Measurements from ENCODE around the gene SLCO4A1. TPM values are rescaled to one million over a fixed set of nuclear protein-coding genes. Genes with fewer than 3 reads are reported as not detected.

Gene SLCO4A1
- total RNA-seq, 2 experiments from 2014 or later: 74.7 to 79.2 TPM

DNA sequence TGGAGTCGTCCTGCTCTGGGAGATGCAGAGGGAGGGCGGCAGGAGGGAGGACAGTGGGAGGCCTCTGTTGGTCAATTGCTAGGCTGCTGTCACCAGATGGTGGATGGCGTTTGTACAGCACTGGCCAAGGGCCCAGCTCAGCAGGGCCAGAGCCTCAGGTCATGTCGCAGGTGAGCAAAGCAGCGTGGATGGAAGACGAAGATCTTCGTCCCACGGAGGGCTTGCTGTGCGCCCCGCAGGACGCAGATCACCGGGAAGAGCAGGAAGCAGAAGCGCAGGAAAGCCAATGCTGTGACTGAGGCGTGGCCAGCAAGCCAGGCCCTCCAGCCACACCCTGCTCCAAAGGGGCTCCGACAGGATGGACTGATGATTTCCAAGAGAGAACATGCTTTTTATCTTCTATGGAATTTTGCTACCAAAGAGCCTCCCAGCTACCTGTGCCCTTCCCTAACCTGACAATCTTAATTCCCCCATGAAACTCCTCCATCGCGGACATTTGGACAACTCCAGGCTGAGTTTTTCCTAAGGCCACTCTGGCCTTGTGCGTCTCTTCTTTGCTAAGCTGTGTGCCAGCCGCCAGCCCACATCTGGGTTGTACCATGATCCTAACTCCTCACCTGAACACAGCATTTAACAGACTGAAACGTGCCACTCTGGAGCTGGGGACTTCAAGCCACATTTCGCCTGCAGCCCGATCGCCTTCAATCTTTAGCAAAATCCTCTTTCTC, 3.5 kb upstream of the SLCO4A1 start:
- H3K36me3 Mint-ChIP-seq: peaks cover 6% of the 10 kb centered on the region
- CTCF ChIA-PET: interaction anchor here (1.3 to 4.0 kb wide), 4 partner anchors 13 to 155 kb away, joined by 3 to 16 read pairs (median 4); no protein-coding TSS in a partner anchor
- no peak for DNase-seq
- H3K4me3 Mint-ChIP-seq: no peak overlapping the region
- H3K27ac Mint-ChIP-seq: no peak overlapping the region
- H3K4me1 Mint-ChIP-seq: peaks cover 12% of the 10 kb centered on the region
- no peak for ATAC-seq
- no peaks in the 10 kb centered on the region for H3K9me3 Mint-ChIP-seq (ENCODE audit: low read depth)
- H3K27me3 Mint-ChIP-seq: peaks cover 28% of the 10 kb centered on the region

DNA sequence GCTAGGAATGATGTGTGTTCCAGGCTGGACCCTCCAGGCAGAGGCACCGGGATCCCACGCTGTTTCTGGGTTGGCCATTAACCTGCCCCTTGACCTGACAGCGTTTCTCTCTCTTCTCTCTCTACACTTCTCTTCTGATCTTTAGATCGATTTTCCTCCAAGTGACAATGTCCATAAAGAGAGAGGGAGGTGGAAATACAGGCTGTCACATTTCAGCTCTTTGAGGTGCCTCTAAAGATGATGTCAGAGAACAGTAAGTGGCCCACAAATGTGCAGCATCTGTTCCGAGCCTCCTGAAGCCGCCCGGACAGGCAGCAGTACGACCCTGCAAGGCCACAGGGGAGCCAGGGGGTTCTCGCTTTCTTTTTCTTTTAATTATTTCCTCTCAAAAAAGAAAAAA, 2.5 kb upstream of the SLCO4A1 start:
- no peak for ATAC-seq
- DNase-seq: no peak
- H3K4me3 Mint-ChIP-seq: no peak overlapping the region
- H3K4me1 Mint-ChIP-seq: peaks cover 21% of the 10 kb centered on the region
- no peak overlapping the region for H3K27ac Mint-ChIP-seq
- CTCF ChIA-PET: interaction anchor here (0.8 to 4.0 kb wide), 3 partner anchors 11 to 154 kb away, joined by 3 to 16 read pairs (median 3); no protein-coding TSS in a partner anchor
- no peaks in the 10 kb centered on the region for H3K9me3 Mint-ChIP-seq (ENCODE audit: low read depth)
- H3K36me3 Mint-ChIP-seq: peaks cover 12% of the 10 kb centered on the region
- peaks cover 28% of the 10 kb centered on the region for H3K27me3 Mint-ChIP-seq

DNA sequence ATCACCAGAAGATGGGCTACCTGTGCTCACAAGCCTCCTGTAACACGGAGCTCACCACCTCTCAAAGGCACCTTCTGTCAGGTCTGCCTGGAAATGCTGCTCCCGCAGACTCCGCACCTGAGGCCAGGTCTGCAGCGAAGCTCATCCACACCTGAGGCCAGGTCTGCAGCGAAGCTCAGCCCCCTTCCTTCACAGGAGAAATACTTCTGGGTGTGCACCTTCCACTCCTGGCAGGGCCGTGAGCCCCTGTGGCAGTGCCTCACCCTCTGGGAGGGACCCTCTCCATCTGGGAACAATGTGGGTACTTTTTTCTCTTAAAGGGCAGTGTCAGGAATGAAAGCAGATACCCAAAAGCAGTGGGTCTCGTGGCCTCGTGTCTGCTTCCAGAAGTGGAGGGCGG, 1.4 kb upstream of the SLCO4A1 start:
- Mint-ChIP-seq H3K27me3 (peaks cover 23% of the 10 kb centered on the region), H3K27ac (no peak overlapping the region), H3K4me3 (no peak overlapping the region), H3K4me1 (peaks cover 32% of the 10 kb centered on the region), H3K9me3 (ENCODE audit: low read depth) (no peaks in the 10 kb centered on the region), H3K36me3 (peaks cover 12% of the 10 kb centered on the region)
- no peak for ATAC-seq
- DNase-seq: no peak
- CTCF ChIA-PET: interaction anchor here (2.3 to 4.3 kb wide), 4 partner anchors 10 to 141 kb away, joined by 7 to 30 read pairs (median 14); no protein-coding TSS in a partner anchor

DNA sequence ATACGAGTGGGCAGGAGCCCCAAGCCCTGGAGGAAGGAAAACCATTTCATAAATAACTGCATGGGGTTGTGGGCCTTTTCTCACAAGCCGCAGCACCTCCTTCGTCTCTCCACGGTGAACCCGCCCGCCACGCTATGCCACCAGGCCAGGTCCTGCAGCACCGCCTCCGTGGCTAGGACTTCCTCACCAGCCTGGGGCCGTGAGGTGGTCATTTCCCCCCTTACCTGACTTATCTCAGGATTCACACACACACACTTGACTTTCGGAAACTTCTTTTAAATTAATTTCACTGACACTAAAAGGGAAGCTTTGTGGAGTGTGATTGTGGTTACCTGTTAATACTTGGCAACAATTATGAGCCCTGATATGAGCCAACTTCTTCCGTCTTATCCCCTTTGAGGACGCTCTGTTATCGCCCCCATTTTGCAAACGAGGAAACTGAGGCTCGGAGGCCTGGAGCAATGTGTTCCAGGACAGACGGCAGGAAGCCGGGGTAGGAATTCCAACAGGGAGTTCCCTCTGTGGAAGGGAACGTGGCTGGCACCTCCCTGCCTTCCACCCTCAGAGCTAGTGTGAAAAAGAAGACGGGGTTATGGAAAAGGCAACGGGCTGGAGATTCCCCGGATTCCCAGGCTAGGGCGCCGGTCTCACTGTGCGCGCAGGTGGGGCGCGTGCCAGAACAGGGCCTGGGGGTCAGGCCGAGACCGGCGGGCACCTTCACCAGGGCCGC, 817 bp upstream of the SLCO4A1 start:
- peaks cover 36% of the 10 kb centered on the region for H3K4me1 Mint-ChIP-seq
- ATAC-seq: no peak
- CTCF ChIA-PET: interaction anchor here (1.0 to 4.3 kb wide), 6 partner anchors 10 to 167 kb away, joined by 3 to 30 read pairs (median 8); no protein-coding TSS in a partner anchor
- H3K4me3 Mint-ChIP-seq: peak overlapping the region; percentile 82
- H3K36me3 Mint-ChIP-seq: peaks cover 12% of the 10 kb centered on the region
- peak overlapping the region; percentile 69 for H3K27ac Mint-ChIP-seq
- DNase-seq: no peak
- H3K9me3 Mint-ChIP-seq (ENCODE audit: low read depth): no peaks in the 10 kb centered on the region
- H3K27me3 Mint-ChIP-seq: peaks cover 21% of the 10 kb centered on the region

DNA sequence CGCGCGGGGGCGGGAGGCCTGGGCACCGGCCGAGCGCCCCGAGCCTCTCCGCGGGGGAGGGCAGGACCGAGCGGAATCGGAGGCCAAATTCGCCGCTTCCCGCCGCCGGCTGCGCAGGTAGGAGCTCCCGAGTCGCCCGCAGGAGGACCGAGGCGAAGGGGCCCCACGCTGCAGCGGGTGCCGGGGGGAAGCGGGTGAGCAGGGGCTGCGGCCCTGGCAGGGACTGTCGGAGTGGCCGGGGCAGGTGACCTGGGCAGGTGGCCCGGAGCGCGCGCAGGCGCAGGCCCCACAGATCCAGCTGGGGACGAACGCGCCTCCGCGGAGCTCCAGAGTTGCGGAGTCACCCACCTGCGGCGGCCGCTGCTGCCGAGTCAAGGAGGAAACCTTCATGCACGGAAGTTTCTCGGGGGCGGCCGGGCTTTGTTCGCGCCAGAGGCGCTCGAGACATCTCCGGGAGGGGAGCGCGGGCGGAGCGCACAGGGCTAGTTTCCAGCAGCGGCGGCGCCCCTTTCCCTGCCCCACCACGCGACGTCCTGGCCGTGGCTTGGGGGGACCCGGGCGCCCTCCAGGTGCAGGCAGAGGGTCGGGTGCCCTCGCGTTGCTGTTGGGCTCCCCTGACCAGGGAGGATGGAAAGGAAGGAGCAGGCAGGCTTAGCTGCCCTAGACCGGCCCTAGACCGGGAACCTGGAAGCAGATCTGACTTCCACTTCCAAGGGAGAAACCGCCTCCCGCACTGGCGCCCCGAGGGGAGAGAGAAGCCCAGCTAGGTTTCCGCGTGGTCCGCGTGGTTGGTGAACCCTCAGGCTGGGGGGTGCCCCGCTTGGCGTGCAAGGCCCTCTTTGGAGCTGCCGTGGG, 590 bp downstream of the SLCO4A1 start:
- peak; percentile 32 for ATAC-seq
- peak overlapping the region; percentile 82 for H3K4me3 Mint-ChIP-seq
- no peaks in the 10 kb centered on the region for H3K9me3 Mint-ChIP-seq (ENCODE audit: low read depth)
- H3K36me3 Mint-ChIP-seq: peaks cover 19% of the 10 kb centered on the region
- CTCF ChIA-PET: interaction anchor here (0.7 to 4.3 kb wide), 13 partner anchors 8 to 341 kb away, joined by 3 to 30 read pairs (median 4); no protein-coding TSS in a partner anchor
- H3K27ac Mint-ChIP-seq: peak overlapping the region; percentile 66
- H3K4me1 Mint-ChIP-seq: peaks cover 46% of the 10 kb centered on the region
- peaks cover 13% of the 10 kb centered on the region for H3K27me3 Mint-ChIP-seq
- DNase-seq: peak; percentile 76

DNA sequence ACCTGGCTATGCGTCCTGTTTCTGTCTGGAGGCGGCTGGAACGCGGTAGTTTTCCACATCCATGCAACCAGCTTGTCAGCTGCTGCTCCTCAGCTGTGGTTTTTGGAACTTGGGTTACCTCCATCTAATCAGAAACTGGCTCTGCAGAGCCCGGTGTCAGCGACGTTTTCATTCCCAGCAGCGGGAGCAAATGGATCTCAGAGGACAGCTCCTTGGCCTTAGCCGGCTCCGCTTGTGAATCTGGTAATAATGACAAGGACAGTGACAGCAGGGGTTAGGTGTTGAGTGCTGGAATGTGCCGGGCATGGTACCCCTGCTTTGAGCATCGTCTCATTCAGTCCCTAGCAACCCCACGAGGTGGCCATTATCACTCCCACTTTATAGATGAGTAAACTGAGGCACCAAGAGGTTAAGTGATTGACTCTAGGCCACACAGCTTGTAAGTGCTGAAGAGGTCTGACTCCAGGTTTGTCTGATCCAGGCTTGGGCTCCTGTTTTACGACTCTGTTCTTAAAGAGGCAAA, 1.3 kb downstream of the SLCO4A1 start:
- Mint-ChIP-seq H3K4me3 (peak overlapping the region; percentile 82), H3K27me3 (peaks cover 9% of the 10 kb centered on the region), H3K4me1 (peaks cover 51% of the 10 kb centered on the region), H3K36me3 (peaks cover 19% of the 10 kb centered on the region), H3K27ac (peak overlapping the region; percentile 66), H3K9me3 (ENCODE audit: low read depth) (no peaks in the 10 kb centered on the region)
- ATAC-seq (no peak), DNase-seq (no peak)
- CTCF ChIA-PET: interaction anchor here (1.1 to 4.3 kb wide), 8 partner anchors 8 to 148 kb away, joined by 3 to 30 read pairs (median 7); no protein-coding TSS in a partner anchor

DNA sequence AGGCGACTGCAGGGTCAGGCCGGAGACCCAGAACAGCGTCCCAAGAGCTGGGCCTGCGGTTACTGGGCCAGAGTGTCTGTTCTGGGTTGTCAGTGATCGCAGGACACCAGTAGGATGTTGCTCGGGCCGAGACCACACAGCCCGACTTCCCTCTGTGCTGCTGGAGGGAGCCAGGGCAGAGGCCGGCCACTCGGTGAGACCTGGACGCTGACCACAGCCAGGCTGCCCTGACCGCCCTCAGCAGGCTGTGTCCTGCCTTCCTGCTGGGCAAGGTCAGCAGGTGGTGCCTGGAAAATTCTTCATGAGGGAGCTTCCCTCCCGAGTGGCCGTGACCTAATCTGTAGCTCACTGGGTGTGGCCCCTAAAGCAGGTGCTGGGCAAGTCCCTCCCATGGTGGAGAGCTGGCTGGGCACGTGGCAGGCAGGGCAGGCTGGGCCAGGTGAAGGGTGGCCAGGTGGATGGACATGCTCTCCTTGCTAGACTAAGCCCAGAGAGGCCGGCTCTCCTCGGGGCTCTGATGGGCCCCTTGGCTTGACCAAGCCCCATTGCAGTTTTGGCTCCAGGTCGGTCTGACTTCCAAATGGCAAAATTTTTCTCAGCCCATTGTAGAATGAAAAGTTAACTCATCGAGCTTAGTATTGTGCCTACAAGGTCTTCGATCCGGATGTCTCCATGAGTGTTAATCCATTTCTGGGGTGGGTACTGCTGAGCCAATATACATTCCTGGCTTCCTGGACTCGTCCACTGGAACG, 1.9 kb downstream of the SLCO4A1 start:
- DNase-seq: no peak
- no peak for ATAC-seq
- Mint-ChIP-seq H3K36me3 (peaks cover 20% of the 10 kb centered on the region), H3K4me3 (peak overlapping the region; percentile 82), H3K9me3 (ENCODE audit: low read depth) (no peaks in the 10 kb centered on the region), H3K4me1 (peaks cover 57% of the 10 kb centered on the region), H3K27me3 (peaks cover 4% of the 10 kb centered on the region), H3K27ac (peak overlapping the region; percentile 66)
- CTCF ChIA-PET: interaction anchor here (0.7 to 4.3 kb wide), 9 partner anchors 11 to 147 kb away, joined by 3 to 30 read pairs (median 3); no protein-coding TSS in a partner anchor

DNA sequence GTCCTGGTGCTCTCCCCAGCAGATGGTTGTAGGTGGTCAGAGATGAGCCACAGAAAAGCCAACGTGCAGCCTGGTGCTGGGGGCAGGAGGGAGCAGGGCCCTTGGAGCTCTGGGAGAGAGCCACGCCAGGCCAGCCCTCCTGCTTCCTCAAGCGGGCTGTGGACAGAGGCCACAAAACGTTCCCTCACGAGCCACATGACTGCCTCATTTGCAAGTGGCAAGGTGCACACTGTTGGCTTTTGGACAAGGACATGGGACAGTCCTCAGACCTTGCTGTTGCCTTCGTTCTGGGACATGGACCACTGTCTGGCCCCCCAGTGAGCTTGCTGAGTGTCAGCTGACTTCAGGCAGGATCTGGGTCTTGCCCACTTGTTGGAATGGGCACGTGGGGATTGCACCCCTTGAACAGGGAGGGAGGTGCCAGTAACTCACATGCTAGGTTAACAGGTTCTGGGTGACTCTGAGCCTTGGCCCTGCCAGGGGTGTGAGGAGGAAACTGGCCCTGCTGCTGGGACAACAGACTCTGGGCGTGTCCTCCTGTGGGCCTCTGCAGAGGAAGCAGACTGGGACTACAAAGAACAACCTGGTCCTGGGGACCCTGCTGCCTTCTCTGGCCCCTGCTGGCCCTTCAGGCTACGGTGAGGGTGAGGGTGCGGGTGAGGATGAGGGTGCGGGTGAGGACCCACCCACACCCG, 2.6 kb downstream of the SLCO4A1 start:
- H3K9me3 Mint-ChIP-seq (ENCODE audit: low read depth): no peaks in the 10 kb centered on the region
- peak overlapping the region; percentile 82 for H3K4me3 Mint-ChIP-seq
- peaks cover 25% of the 10 kb centered on the region for H3K36me3 Mint-ChIP-seq
- DNase-seq: peak; percentile 56
- peaks cover 64% of the 10 kb centered on the region for H3K4me1 Mint-ChIP-seq
- ATAC-seq: no peak
- H3K27me3 Mint-ChIP-seq: no peaks in the 10 kb centered on the region
- peak overlapping the region; percentile 54 for H3K27ac Mint-ChIP-seq
- CTCF ChIA-PET: interaction anchor here (0.7 to 4.3 kb wide), 3 partner anchors 21 to 147 kb away, joined by 3 to 30 read pairs (median 3); no protein-coding TSS in a partner anchor

DNA sequence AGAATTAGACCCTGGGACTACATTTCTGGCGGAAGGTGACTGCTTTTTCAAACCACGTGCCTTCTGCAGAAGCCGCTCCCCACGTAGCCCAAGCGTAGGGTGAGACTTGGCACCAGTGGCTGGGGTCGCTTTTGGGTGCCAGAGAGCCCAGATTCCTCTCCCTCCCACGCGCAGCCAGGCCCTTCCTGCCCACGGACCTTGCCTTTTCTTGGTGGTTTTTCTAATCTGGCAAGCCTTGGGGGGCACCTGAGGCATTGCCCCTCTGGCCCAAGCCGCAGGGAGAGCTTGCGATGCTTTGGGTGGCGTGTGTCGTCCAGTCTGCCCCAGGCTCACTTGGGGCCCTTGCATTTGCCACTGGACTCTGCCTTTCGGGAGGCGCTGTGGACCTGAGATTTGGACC, 3.3 kb downstream of the SLCO4A1 start:
- Mint-ChIP-seq H3K36me3 (peaks cover 29% of the 10 kb centered on the region), H3K9me3 (ENCODE audit: low read depth) (no peaks in the 10 kb centered on the region), H3K27ac (no peak overlapping the region), H3K27me3 (no peaks in the 10 kb centered on the region), H3K4me3 (no peak overlapping the region), H3K4me1 (peaks cover 71% of the 10 kb centered on the region)
- DNase-seq (no peak), ATAC-seq (no peak)
- CTCF ChIA-PET: no interaction called here

DNA sequence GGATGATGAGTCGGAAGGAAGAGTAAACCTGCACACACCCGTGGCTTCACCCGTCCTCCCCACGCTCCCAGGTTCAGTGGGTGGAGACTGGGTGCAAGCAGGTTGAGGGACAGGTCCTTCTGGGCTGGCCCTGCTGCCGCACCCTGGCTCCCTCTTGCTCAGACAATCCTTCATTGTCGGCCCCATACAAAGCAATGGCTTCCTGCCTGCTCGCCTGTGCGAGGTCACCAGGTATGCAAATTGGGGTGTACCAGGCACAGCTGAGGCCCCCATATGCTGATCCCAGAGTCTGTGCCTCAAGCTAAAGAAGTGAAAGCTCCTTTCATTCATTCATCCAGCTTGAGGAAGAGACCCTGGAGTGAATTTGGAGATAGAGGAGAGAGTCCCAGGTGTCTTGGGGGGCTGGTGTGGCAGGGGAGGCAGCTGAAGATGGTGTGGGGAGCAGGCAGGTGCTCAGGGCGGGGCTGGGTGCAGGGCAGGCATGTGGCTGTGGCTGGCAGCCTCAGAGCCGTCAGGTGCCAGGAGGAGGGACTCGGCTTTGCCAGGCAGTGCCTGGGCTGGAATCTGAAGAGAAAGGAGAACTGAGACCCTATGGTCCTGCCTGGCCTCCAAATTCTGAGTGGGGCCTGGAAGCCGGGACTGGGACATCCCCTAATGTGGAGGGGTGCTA, 4.7 kb downstream of the SLCO4A1 start:
- CTCF ChIA-PET: interaction anchor here (0.9 to 1.2 kb wide), 2 partner anchors 28 to 145 kb away, joined by 3 to 5 read pairs; no protein-coding TSS in a partner anchor
- H3K4me1 Mint-ChIP-seq: peaks cover 77% of the 10 kb centered on the region
- DNase-seq (no peak), ATAC-seq (no peak)
- H3K27me3 Mint-ChIP-seq: no peaks in the 10 kb centered on the region
- peaks cover 36% of the 10 kb centered on the region for H3K36me3 Mint-ChIP-seq
- no peaks in the 10 kb centered on the region for H3K9me3 Mint-ChIP-seq (ENCODE audit: low read depth)
- H3K27ac Mint-ChIP-seq: peak overlapping the region; percentile 72
- H3K4me3 Mint-ChIP-seq: no peak overlapping the region

Data from activated CD8-positive, alpha-beta memory T cell treated with anti-CD3 and anti-CD28 coated beads, Interleukin-2, amount 10 ng/mL, durations not matched to agents 7 days and 5 days (primary cell).